Gastrocnemius medialis (tissue), 4 donors: ENCODE data around the gene BUB1B.

Experiments used
- CTCF ChIP-seq, 5 experiments: fragments of 450-650 bp in 3 of 5; fragments of 200-600 bp in 2 of 5; sonication (generic) in 2 of 5; IDR thresholded peaks in 4 of 5; conservative IDR thresholded peaks in 1 of 5; 1 replicate in 4 of 5; 2 replicates in 1 of 5; pipeline ENCODE4 v1.5.1; 2016 to 2019; ENCODE audit warnings: antibody characterized with exemption in 5 of 5, mild to moderate bottlenecking in 3 of 5, moderate library complexity in 3 of 5
- POLR2A ChIP-seq, 2 donors: fragments of 450-650 bp; IDR thresholded peaks; one replicate each; pipeline ENCODE4 v1.6.1; 2017; ENCODE audit warnings: antibody characterized with exemption in 2 of 2, mild to moderate bottlenecking in 2 of 2, moderate library complexity in 2 of 2

DNA sequence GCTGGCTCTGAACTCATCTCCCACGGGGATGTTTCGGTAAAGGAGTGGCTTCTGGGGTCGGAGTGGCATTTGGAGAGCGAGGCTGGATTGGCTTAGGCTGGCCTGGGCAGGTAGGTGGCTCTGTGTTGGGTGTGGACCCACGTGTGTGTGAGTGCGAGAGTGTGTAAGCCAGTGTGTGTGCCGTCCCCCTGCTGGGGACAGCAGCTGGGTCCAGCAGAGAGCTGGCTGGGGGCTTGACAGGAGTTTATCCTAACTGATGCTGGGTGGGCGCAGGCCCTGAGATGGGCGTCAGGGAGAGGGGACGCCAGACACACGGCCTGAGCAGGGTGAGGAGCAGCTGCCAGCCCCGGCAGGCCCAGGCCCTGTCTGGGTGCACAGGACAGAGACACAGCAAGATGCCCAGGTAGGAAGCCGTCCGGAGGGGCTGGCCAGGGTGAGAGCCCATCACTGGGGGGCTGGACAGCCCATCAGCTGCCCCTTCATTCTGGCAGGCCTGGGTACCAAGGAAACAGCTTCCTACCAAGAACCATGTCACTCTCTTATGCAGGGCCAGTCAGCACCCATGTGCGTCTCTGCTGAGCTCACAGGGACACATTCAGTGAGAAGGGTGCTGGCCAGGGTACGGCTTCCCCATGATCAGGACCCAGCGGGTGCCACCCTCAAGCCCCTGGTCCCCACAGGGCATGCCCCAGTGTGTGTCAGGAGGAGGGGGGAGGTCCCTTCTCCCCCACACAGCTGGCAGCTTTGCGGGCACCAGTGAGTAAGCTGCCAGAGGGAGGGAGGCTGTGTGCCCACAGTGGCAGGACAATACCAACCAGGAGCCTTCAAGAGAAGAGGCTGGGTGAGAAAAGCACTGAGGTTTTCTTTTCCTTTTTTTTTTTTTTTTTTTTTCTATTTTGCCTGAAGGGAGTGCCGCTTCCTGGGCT lies 79.1 kb downstream of the BUB1B start:
- TF ChIP-seq CTCF (IDR thresholded peaks at IDR 0.05 in 4 of 5, conservative IDR thresholded peaks at IDR 0.05 in 1 of 5) (no peak), POLR2A (IDR thresholded peaks at IDR 0.05) (no peak)
